Measurements from ENCODE around the gene GFER.
"Not testable (repeated sequence)": the region's sequence is repeated elsewhere in the genome, so short reads cannot be mapped to it uniquely, and the experiment has no call there.

GFER gene

DNA sequence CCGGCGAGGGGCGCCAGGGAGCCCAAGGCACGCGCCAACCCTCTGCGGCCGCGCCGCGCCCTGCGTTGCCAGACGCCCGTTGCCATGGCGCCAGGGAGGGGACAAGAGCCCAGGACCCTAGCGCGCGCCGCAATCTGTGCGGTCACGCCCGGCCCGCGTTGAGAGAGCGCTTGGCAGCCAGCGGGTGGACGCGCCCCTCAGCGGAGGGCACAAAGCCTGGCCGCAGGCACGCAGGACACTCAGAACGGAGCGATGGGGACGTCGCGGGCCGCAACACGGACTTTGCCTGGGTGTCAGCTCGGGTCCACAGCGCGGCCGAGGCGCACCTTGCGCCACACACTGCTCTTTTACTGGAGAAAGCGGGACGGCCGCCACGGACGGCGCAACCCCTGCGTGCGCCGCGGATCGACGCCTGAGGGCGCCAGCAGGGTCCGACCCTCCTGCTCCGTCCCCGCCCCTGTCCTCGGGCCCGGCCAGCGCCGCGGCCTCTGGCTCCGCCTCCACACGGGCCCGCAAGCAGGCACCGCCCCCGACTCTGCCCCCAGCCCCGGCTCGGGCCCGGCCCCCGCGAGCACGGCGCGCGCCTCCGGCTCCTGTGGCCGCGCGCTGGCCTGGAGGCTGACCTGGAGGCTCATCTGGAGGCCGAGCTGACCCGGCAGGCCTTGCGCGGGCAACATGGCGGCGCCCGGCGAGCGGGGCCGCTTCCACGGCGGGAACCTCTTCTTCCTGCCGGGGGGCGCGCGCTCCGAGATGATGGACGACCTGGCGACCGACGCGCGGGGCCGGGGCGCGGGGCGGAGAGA, at the start of gene GFER:
TSS of gene GFER (plus strand) at position 650 of the 803 bp plus-strand sequence. CDS start at position 676, 26 bp downstream.
- peak; percentile 67 for DNase-seq

DNA sequence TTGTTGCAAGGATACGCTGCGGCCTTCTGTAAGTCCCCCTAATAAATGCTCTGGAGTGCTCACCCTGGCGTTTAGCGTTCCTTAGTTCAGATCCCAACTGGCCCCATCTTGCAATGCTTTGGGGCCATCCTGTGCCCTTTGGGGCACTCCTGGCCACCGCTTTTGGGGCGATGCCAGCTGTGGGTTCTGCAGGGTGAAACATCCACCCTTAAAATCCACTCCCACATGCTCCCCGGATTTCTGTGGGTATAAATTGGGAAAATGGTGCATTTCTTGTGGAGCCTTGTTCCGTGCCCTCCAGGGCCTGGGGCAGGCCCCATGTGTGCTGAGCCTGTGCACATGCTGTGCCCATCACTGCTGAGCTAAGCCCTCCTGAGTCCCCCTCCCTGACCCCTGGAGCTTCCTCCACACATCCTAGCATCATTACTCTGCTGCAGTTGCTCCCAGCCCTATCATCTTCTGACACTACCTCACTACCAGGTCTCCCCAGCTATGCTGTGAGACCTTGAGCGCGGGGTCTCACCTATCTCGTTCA, 47.0 kb upstream of the GFER start:
- no peak for DNase-seq

DNA sequence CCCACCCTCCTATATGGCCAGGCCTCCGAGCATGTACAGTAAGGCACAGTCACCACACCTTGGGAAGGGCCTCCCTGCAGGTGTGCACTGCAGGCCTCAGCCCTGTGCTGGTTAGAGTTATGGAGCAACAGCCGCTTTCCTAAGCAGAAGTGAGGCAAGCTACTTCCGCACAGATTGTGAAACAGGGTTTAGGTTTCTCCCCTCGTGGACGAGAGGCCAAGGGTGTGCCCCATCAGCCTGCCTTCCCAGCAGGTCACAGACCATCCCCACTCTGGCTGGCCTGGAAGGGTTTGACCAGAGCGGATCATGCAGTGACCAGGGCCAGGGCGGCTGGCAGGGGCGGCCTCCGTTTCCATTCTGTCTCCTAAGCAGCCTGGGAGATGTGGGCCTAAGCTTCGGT, 45.7 kb upstream of the GFER start:
- peak; percentile 74 for DNase-seq

GRCh38 chr16:1938910-1939309, 45.1 kb upstream of the GFER start:
- DNase-seq = no peak

- DNase-seq = not testable (repeated sequence)
Observed at GRCh38 chr16:1939833-1940232, 44.2 kb upstream of the GFER start.

- DNase-seq = peak; percentile 91
Observed at GRCh38 chr16:1940273-1941161, 43.5 kb upstream of the GFER start.

- DNase-seq = peak; percentile 41
Observed at GRCh38 chr16:1941162-1942046, 42.6 kb upstream of the GFER start.

- peak; percentile 86 for DNase-seq
Observed at GRCh38 chr16:1942047-1942809, 41.8 kb upstream of the GFER start.

DNA sequence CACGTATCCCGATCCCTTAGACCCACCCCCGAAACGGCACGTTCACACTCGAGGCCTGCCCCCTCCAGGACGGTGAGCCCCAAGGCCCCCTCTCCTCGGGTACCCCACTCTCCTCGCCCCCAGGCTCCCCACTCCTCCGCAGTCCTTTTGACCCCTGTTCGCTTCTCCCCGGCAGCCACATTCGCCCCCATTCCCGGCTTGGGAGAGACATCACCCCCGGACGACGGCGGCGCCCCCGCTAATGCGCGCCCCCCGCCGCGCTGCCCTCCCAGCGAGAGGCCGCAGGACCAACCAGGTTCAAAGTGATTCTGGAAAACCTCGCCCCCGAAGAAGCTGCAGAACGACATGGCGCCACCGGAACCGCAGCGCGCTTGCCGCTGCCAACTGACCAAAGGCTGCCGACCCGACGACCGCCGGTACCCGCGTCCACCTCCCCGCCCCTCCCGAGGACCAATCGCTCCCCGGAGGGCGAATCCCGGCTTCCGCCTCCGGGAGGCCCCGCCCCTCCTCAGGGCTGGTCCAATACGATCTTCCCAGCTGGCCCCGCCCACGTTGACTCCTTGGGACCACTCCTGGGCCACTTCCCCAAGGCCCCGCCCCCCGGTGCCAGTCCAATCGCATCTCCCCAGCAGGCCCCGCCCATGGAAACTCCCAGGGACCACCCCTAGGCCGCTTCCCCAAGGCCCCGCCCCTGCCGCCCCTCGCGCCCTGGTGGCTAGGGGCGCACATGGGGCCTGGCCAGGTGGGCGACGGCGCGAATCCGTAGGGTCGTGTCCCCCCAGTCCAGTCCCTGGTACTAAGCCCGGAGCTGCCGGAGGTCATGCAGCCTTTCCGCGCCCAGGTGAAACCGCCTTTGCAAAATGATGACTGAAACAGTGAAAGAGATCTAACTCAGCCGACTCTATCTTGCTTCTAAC, 40.9 kb upstream of the GFER start, which contains the start of gene MSRB1:
TSS of gene MSRB1 (minus strand) at position 390 of the 917 bp plus-strand sequence. CDS start at position 347, 43 bp downstream.
- DNase-seq = peak; percentile 95

DNA sequence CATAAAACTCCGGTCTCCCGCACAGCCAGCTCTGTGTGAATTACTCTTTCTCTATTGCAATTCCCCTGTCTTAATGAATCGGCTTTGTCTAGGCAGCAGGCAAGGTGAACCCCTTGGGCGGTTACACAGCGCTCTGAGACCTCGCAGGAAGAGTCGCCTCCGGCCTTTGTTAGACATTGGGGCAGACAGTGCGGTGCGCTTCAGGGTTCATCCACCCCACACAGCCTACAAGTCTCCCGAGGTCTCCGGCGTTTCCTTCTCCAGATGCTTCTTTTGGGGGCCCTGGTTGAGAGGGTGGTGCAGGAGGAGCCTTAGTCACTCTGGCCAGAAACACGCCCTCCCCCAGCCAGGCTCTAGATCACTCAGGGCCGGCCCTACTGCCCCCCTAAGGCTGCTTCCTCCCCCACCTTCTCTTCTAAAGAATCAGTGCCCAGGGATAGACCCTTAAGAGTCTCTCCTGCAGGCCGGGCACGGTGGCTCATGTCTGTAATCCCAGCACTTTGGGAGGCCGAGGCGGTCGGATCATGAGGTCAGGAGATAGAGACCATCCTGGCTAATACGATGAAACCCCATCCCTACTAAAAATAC, 39.3 kb upstream of the GFER start:
- no peak for DNase-seq

DNA sequence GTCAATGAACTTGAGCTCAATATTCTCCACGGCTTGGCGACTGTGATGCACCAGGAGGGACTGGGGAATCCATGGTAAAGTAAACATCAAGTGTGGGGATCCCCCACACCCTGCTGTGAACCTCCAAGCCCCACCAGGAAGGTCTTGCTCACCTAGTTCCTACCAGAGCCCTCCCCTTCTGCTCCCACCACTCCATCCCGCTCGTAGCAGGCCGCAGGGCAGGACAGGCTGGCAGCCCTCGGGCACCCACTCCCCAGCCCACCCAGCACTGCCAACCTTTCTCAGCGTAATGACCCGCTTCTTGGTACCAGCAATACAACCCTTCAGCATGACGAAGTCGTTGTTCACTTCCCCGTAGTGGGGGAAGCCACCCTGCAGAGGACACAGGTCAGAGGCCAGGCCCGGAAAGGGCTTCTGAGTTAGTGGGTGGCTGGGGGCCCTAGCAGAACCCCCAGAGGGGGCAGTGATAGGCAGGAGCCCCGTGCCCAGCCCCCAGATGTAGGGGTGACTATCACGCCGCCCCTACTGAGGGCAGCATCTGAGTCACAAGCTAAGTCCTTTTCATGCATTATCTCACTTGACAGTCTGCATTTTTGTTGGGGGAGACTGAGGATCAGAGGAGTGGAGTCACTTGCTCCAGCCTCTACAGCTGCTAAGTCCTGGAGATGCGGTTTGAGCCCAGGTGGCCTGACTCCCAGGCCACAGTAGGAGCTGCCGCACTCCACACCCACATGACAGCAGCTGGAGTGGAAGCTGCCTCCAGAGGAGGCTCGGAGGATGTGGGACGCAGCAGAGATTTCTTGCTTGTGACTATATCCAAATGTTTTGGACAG, 38.2 kb upstream of the GFER start:
- DNase-seq = no peak

DNA sequence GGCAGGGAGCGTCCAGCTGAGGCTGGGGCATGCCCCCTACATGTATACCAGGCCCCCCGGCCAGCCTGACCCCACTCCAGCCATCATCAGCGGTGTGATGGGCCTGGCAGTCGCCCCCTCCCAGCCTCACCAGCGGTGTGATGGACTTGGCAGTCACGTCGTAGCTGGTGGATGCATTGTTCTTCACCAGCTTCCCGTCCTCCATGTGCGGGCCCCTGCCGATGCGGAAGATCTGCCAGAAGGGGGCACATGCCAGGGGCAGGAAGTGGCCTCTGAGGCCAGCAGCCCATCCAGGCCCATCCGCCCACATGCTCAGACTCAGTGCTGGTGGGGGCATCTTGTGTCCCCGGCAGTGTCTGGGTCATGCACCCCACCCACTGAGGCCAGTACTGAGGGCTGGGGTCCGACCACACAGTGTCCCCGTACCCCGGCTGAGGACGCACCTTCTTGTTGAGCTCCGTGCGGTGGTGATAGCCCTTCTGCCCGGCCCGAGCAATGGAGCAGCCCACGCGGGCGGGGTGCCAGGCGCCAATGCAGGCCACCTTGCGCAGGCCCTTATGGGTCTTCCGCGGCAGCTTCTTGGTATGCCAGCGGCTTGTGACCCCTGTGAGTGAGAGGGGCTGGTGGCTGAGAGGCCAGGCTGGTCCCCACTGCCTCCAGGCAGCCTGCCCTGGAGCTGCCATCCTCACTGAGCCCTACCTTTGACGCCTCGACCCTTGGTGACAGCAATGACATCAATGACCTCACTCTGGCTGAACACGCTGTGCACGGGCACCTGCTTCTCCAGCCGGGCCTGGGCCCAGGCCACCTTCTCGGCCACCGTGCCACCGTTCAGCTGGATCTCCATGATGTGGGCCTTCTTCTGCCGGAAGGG, 37.3 kb upstream of the GFER start:
- no peak for DNase-seq

DNA sequence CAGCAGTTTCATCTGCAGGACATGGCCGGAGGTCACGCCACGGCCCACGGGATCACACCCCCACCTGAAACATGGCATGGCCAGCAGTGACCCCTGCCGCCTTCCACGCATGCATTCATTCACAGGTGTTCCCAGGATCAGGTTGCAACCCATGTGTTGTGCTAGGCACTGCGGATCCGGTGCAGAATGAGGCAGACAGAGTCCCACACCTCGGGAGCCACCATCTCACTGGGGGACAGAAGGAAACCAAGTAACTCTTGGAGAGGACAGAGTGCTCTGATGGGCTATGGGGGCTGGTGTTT, 36.7 kb upstream of the GFER start:
- DNase-seq = no peak

DNA sequence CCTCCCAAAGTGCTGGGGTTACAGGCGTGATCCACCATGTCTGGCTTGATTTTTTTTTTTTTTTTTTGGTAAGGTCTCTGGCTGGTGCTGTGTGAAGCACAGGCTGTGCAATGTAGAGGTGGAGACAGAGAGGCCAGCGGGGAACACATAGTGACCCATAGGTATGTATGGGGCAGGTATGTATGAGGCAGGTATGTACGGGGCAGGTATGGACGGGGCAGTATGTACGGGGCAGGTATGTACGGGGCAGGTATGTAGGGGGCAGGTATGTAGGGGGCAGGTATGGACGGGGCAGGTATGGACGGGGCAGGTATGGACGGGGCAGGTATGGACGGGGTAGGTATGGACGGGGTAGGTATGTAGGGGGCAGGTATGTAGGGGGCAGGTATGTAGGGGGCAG, 34.5 kb upstream of the GFER start:
- DNase-seq = no peak

- DNase-seq = no peak
Observed at GRCh38 chr16:1950047-1950446, 33.9 kb upstream of the GFER start.

DNA sequence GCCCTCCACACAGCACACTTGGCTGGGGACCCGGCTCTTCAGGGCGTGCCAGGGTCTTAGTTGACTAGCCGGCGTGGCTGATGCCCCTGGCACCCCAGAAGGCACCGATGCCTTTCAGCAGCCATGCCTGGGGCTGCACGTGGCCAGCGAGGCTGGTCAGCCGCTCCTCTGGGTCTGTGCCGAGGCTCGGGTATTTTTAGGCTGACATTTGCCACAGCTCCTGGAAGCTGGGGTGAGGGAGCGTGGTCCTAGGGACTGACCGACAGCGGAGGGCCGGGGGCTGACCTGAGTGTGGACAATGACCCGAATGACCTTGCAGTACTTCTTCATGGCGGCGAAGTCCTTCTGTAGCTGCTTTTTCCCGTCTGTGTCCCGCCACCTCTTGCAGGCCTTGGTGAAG, 33.4 kb upstream of the GFER start:
- DNase-seq = no peak

DNA sequence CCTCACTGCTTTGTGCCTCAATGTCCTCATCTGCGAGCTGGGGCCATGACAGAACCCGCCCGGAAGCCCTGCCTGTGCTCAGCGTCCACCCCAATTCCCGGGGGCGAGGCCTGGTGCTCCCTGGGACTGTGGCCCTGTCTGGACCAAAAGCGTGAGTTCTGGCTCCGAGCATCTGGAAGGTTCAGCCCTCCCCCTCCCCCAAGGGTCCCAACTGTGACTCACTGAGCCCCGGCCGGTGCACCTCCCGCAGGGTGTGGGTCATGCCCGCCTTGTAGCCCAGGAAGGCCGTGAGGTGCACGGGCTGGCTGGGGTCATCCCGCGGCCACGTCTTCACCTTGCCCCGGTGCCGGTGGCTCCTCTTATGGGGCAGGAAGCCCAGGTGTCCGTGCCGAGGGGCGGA, 30.3 kb upstream of the GFER start:
- no peak for DNase-seq

GRCh38 chr16:1957434-1958142, 26.4 kb upstream of the GFER start:
- not testable (repeated sequence) for DNase-seq

Measured in GF-D8 (cell line).